H1 (cell line): ENCODE data around the gene PSME4. TPM values are rescaled to one million over a fixed set of nuclear protein-coding genes. Genes with fewer than 3 reads are reported as not detected.

ENCODE experiments used
- CTCF ChIA-PET: fragments of 300-600 bp; sonication (Branson Sonifier 250); formaldehyde crosslinking; loops from one replicate; lab custom pipeline; 2021; ENCODE audit not compliant: partially characterized antibody; lab: Charles Lee
- POLR2A ChIA-PET: fragments of 300-600 bp; sonication (Branson Sonifier 250); formaldehyde crosslinking; loops from one replicate; lab custom pipeline; 2021; ENCODE audit warnings: inconsistent platforms; ENCODE audit not compliant: partially characterized antibody; lab: Charles Lee
- DNase-seq, 2 experiments: peaks; one replicate each; pipeline versions ENCODE4 v3.0.0 to v3.0.0-alpha.2; 2010 to 2022; ENCODE audit warnings: low spot score in 2 of 2, low read depth in 1 of 2, mixed read lengths in 1 of 2
- FAIRE-seq: peaks from 2 replicates; lab custom pipeline; 2011; peaks lifted over from hg19 to GRCh38; lab: Jason Lieb, UNC
- H2AFZ ChIP-seq: 2 replicates; pipeline ENCODE4 v1.8.1; 2012; ENCODE audit warnings: low read length, inconsistent platforms
- H2AK5ac ChIP-seq: 2 replicates; pipeline ENCODE4 v1.6.1; 2013; ENCODE audit warnings: low read depth, low read length
- H2BK120ac ChIP-seq: replicated peaks from 2 replicates; pipeline ENCODE3; 2013; ENCODE audit warnings: low read depth, low read length, inconsistent platforms
- H2BK12ac ChIP-seq: 2 replicates; pipeline ENCODE4 v1.6.1; 2013; ENCODE audit warnings: low read depth, low read length
- H2BK15ac ChIP-seq: 2 replicates; pipeline ENCODE4 v1.6.1; 2013; ENCODE audit warnings: low read length
- H2BK20ac ChIP-seq: 2 replicates; pipeline ENCODE4 v1.6.1; 2013; ENCODE audit warnings: low read length
- H2BK5ac ChIP-seq: 2 replicates; pipeline ENCODE4 v1.6.1; 2013; ENCODE audit warnings: low read depth, low read length
- H3K14ac ChIP-seq: 2 replicates; pipeline ENCODE4 v1.6.1; 2013; ENCODE audit warnings: inconsistent platforms; ENCODE audit not compliant: insufficient read length
- H3K18ac ChIP-seq: 2 replicates; pipeline ENCODE4 v1.6.1; 2013; ENCODE audit warnings: low read length; ENCODE audit errors: extremely low read depth
- H3K23ac ChIP-seq: 2 replicates; pipeline ENCODE4 v1.6.1; 2013; ENCODE audit warnings: inconsistent platforms; ENCODE audit not compliant: insufficient read length
- H3K23me2 ChIP-seq: 2 replicates; pipeline ENCODE4 v1.6.1; 2013; ENCODE audit warnings: low read depth, low read length
- H3K27ac ChIP-seq: 2 replicates; pipeline ENCODE4 v1.6.1; 2011; ENCODE audit warnings: low read depth, low read length, inconsistent platforms
- H3K27me3 ChIP-seq, 4 experiments: replicated peaks in 1 of 4; 1 replicate in 1 of 4; 2 replicates in 3 of 4; pipeline versions ENCODE4 v1.6.1 to v1.8.1; 2011 to 2013; ENCODE audit warnings: low read length in 3 of 4, mild to moderate bottlenecking in 3 of 4, inconsistent platforms in 2 of 4, mixed read lengths in 2 of 4, moderate library complexity in 1 of 4; ENCODE audit not compliant: control insufficient read depth in 3 of 4, insufficient read depth in 3 of 4; ENCODE audit errors: extremely low read depth in 1 of 4
- H3K36me3 ChIP-seq, 4 experiments: 2 replicates each; pipeline versions ENCODE4 v1.6.1 to v1.8.1; 2011 to 2013; ENCODE audit warnings: mild to moderate bottlenecking in 4 of 4, low read length in 3 of 4, moderate library complexity in 2 of 4, control low read depth in 1 of 4, inconsistent platforms in 1 of 4; ENCODE audit not compliant: insufficient read depth in 4 of 4, control insufficient read depth in 2 of 4
- H3K4ac ChIP-seq: replicated peaks from 2 replicates; pipeline ENCODE3; 2013; ENCODE audit warnings: low read length, low read depth, mixed read lengths, inconsistent platforms; ENCODE audit not compliant: insufficient read length
- H3K4me1 ChIP-seq, 4 experiments: replicated peaks in 1 of 4; 1 replicate in 1 of 4; 2 replicates in 3 of 4; pipeline versions ENCODE4 v1.6.1 to v1.8.1; 2011 to 2013; ENCODE audit warnings: low read length in 3 of 4, inconsistent platforms in 2 of 4, mixed read lengths in 1 of 4; ENCODE audit not compliant: insufficient read depth in 4 of 4, control insufficient read depth in 3 of 4
- H3K4me2 ChIP-seq, 2 experiments: 2 replicates each; pipeline versions ENCODE4 v1.6.1 to v1.8.1; 2011 to 2013; ENCODE audit warnings: low read depth in 2 of 2, low read length in 2 of 2, control low read depth in 1 of 2, inconsistent platforms in 1 of 2, mild to moderate bottlenecking in 1 of 2; ENCODE audit not compliant: insufficient read depth in 1 of 2
- H3K4me3 ChIP-seq, 4 experiments: fragments of 200-600, 300-600 bp in 1 of 4; sonication (generic), shearing (Covaris generic), sonication (Bioruptor Twin) in 1 of 4; 2 replicates each; pipeline versions ENCODE4 v1.5.1 to v1.8.1; 2011 to 2016; ENCODE audit warnings: low read length in 4 of 4, low read depth in 3 of 4, control low read depth in 2 of 4, inconsistent platforms in 2 of 4, mild to moderate bottlenecking in 2 of 4, mixed read lengths in 1 of 4, moderate library complexity in 1 of 4; ENCODE audit not compliant: insufficient read depth in 2 of 4; ENCODE audit errors: extremely low read depth in 1 of 4
- H3K56ac ChIP-seq: replicated peaks from 2 replicates; pipeline ENCODE3; 2013; ENCODE audit warnings: low read depth, mild to moderate bottlenecking, mixed read lengths, low read length, inconsistent platforms; ENCODE audit not compliant: insufficient read length
- H3K79me1 ChIP-seq: 2 replicates; pipeline ENCODE4 v1.6.1; 2013; ENCODE audit warnings: low read depth, low read length, control low read depth
- H3K79me2 ChIP-seq, 2 experiments: 2 replicates each; pipeline versions ENCODE4 v1.6.1 to v1.8.1; 2012 to 2013; ENCODE audit warnings: low read length in 2 of 2, mild to moderate bottlenecking in 2 of 2, inconsistent platforms in 1 of 2; ENCODE audit not compliant: insufficient read depth in 2 of 2, control insufficient read depth in 1 of 2
- H3K9ac ChIP-seq, 4 experiments: replicated peaks in 1 of 4; 1 replicate in 1 of 4; 2 replicates in 3 of 4; pipeline versions ENCODE4 v1.6.1 to v1.8.1; 2011 to 2013; ENCODE audit warnings: low read depth in 3 of 4, low read length in 3 of 4, control low read depth in 2 of 4, mild to moderate bottlenecking in 2 of 4, moderate library complexity in 2 of 4, inconsistent platforms in 1 of 4; ENCODE audit errors: extremely low read depth in 1 of 4
- H3K9me3 ChIP-seq, 2 experiments: 2 replicates each; pipeline versions ENCODE4 v1.6.1 to v1.8.1; 2012 to 2013; ENCODE audit warnings: mild to moderate bottlenecking in 2 of 2, moderate library complexity in 2 of 2, control low read depth in 1 of 2, inconsistent platforms in 1 of 2, low read depth in 1 of 2, low read length in 1 of 2, mixed read lengths in 1 of 2; ENCODE audit not compliant: insufficient read depth in 2 of 2
- H4K20me1 ChIP-seq, 2 experiments: replicated peaks in 1 of 2; 2 replicates each; pipeline versions ENCODE3 to v1.8.1; 2011 to 2013; ENCODE audit warnings: inconsistent platforms in 2 of 2, low read length in 2 of 2, mild to moderate bottlenecking in 1 of 2; ENCODE audit not compliant: insufficient read depth in 2 of 2, control insufficient read depth in 1 of 2
- H4K5ac ChIP-seq: 2 replicates; pipeline ENCODE4 v1.6.1; 2013; ENCODE audit warnings: low read length, low read depth, mixed read lengths, inconsistent platforms; ENCODE audit not compliant: insufficient read length
- H4K8ac ChIP-seq: 2 replicates; pipeline ENCODE4 v1.8.0; 2013; ENCODE audit warnings: mild to moderate bottlenecking, moderate library complexity, low read length, inconsistent platforms; ENCODE audit not compliant: insufficient read depth; ENCODE audit errors: extremely low read depth
- H4K91ac ChIP-seq: replicated peaks from 2 replicates; pipeline ENCODE3; 2013; ENCODE audit warnings: low read length, mixed read lengths, inconsistent platforms; ENCODE audit not compliant: insufficient read length
- ASH2L ChIP-seq: fragments of 200-600, 300-600 bp; sonication (generic); IDR thresholded peaks from one replicate; pipeline ENCODE4 v1.7.1; 2017; ENCODE audit warnings: low read length
- CBX5 ChIP-seq: fragments of 300-800, 300-1000 bp; sonication (generic); IDR thresholded peaks from 2 replicates; pipeline ENCODE4 v1.7.1; 2016; ENCODE audit warnings: antibody characterized with exemption, low read length, low read depth
- CHD2 ChIP-seq: IDR thresholded peaks from 2 replicates; pipeline ENCODE4 v1.6.1; 2012; ENCODE audit warnings: low read length, improper control_type of control experiment
- HDAC2 ChIP-seq, 2 experiments: fragments of 300-600 bp in 1 of 2; sonication (generic) in 1 of 2; IDR thresholded peaks; 2 replicates each; pipeline ENCODE4 v1.6.1; 2011 to 2012; ENCODE audit warnings: low read depth in 2 of 2, low read length in 2 of 2, mild to moderate bottlenecking in 2 of 2, moderate library complexity in 2 of 2, borderline replicate concordance in 1 of 2, inconsistent platforms in 1 of 2
- KDM4A ChIP-seq: IDR thresholded peaks from one replicate; pipeline ENCODE4 v1.7.1; 2012; ENCODE audit warnings: low read depth, mild to moderate bottlenecking, moderate library complexity, low read length, inconsistent platforms; ENCODE audit not compliant: severe bottlenecking
- KDM5A ChIP-seq: fragments of 200-600 bp; IDR thresholded peaks from 2 replicates; pipeline ENCODE4 v1.7.1; 2012; ENCODE audit warnings: mild to moderate bottlenecking, low read length, inconsistent platforms, mixed read lengths
- NRF1 ChIP-seq: IDR thresholded peaks from 2 replicates; pipeline ENCODE4 v1.6.1; 2011; ENCODE audit warnings: mild to moderate bottlenecking, low read depth, low read length, improper control_type of control experiment
- POLR2AphosphoS5 ChIP-seq: IDR thresholded peaks from 2 replicates; pipeline ENCODE4 v1.6.1; 2011; ENCODE audit warnings: low read depth, low read length
- POU5F1 ChIP-seq: IDR thresholded peaks from 2 replicates; pipeline ENCODE4 v1.6.1; 2011; ENCODE audit warnings: low read depth, mild to moderate bottlenecking, low read length, moderate library complexity
- SIX5 ChIP-seq: IDR thresholded peaks from 2 replicates; pipeline ENCODE4 v1.6.1; 2011; ENCODE audit warnings: mild to moderate bottlenecking, low read depth, low read length
- TAF7 ChIP-seq: optimal IDR thresholded peaks from 2 replicates; pipeline ENCODE3; 2011; ENCODE audit warnings: low read depth, mild to moderate bottlenecking, inconsistent platforms, low read length, moderate library complexity, borderline replicate concordance
- WGBS, 2 experiments: shearing (Covaris generic) in 1 of 2; methylation state at CpG; one replicate each; pipeline versions ENCODE4 v1.1.6 to v1.1.7; 2013 to 2015; ENCODE audit warnings: low lambda C conversion rate in 2 of 2, mixed read lengths in 2 of 2, inconsistent platforms in 1 of 2, low coverage in 1 of 2, missing lambda C conversion rate in 1 of 2; ENCODE audit not compliant: insufficient replicate concordance in 2 of 2, insufficient coverage in 1 of 2, insufficient read length in 1 of 2; ENCODE audit errors: extremely low coverage in 1 of 2, missing lambda C conversion rate in 1 of 2; 5-methylcytosine and 5-hydroxymethylcytosine counted together
- polyA plus RNA-seq, 7 experiments: library from polyadenylated mRNA; depleted of rRNA in 3 of 7; stranded (reverse) in 5 of 7; unstranded in 2 of 7; fragments of >200 nt in 5 of 7; fragments of 200-250 nt in 2 of 7; gene quantifications; 1 replicate in 5 of 7; 2 replicates in 1 of 7; 4 replicates in 1 of 7; pipeline versions ENCODE4 v1.2.1 to v1.2.3, GENCODE V29; 2011 to 2013; ENCODE audit warnings: missing spikeins in 2 of 7, mixed read lengths in 2 of 7
- total RNA-seq: library from RNA; stranded (reverse); fragmentation: NEBNext Ultra II Directional; extraction: Animal tissue kit (Norgen Biotek cat#: 25700); gene quantifications from 2 replicates; pipeline ENCODE4 v1.2.1, GENCODE V29; 2021
- TF ChIP-seq, protein P1 (sequence below), 3 experiments: IDR thresholded peaks; 1 replicate in 2 of 3; 2 replicates in 1 of 3; pipeline versions ENCODE4 v1.5.1 to v1.6.1; 2011; ENCODE audit warnings: low read length in 3 of 3, mild to moderate bottlenecking in 3 of 3, inconsistent platforms in 2 of 3, low read depth in 1 of 3, moderate library complexity in 1 of 3; ENCODE audit not compliant: insufficient read depth in 1 of 3; ENCODE audit errors: control extremely low read depth in 1 of 3

PSME4 gene
- total and polyA plus RNA-seq, 2 of the 8 experiments (the other 6 are each of a cell fraction or from before 2014, with no cell fraction given): 42.2 to 116 TPM

DNA sequence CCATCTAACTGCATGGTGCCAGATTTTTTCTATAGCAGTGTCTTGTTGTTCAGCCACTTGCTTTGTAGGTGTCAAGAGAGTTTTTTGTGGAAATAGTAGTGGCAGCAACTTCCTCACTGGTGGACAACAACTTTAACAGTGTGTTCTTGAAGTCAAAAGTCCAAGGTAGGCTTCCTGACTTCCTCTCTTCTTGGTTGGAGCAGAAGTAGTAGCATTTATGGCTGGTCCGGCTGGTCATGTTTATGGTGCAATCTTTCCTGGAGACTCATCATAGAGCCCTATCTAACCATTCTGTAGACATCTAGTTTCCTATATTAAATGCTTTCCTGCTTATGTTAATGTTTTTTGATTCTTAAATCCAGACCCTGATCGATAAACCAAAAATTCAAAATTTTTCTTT lies 122.7 kb downstream of the PSME4 start:
- no peak overlapping the region for H3K23ac ChIP-seq
- no peak overlapping the region for H2BK15ac ChIP-seq
- no peak overlapping the region for H2BK120ac ChIP-seq
- H3K9ac ChIP-seq: no peak overlapping the region
- ChIA-PET POLR2A (no interaction called here), CTCF (no interaction called here)
- H2AK5ac ChIP-seq: no peak overlapping the region
- FAIRE-seq: no peak
- H3K79me1 ChIP-seq: no peaks in the 10 kb centered on the region
- no peaks in the 10 kb centered on the region for H3K4me1 ChIP-seq
- no peaks in the 10 kb centered on the region for H3K36me3 ChIP-seq
- no peak overlapping the region for H3K4me3 ChIP-seq
- H2BK12ac ChIP-seq: no peak overlapping the region
- no peaks in the 10 kb centered on the region for H3K9me3 ChIP-seq
- H2BK5ac ChIP-seq: no peak overlapping the region
- no peaks in the 10 kb centered on the region for H3K79me2 ChIP-seq
- H3K27me3 ChIP-seq: no peaks in the 10 kb centered on the region
- no peak overlapping the region for H3K14ac ChIP-seq
- no peak overlapping the region for H2BK20ac ChIP-seq
- no peak overlapping the region for H3K18ac ChIP-seq
- WGBS, 2 experiments: 88% methylated on average over 2 of the region's 2 CpGs; no CpG with 5 or more reads in 1 of the 2 experiments
- DNase-seq: no peak
- no peaks in the 10 kb centered on the region for H3K23me2 ChIP-seq
- no peak overlapping the region for H2AFZ ChIP-seq
- no peaks in the 10 kb centered on the region for H4K20me1 ChIP-seq
- H4K5ac ChIP-seq: no peak overlapping the region
- no peak overlapping the region for H3K27ac ChIP-seq
- H4K8ac ChIP-seq: no peak overlapping the region
- H3K56ac ChIP-seq: no peak overlapping the region
- no peak overlapping the region for H4K91ac ChIP-seq
- H3K4me2 ChIP-seq: no peak overlapping the region
- H3K4ac ChIP-seq: no peak overlapping the region
- TF ChIP-seq NRF1: no peak
- no peak for TF ChIP-seq POU5F1
- no peak for TF ChIP-seq KDM4A
- no peak for TF ChIP-seq SIX5
- TF ChIP-seq, protein P1, sequence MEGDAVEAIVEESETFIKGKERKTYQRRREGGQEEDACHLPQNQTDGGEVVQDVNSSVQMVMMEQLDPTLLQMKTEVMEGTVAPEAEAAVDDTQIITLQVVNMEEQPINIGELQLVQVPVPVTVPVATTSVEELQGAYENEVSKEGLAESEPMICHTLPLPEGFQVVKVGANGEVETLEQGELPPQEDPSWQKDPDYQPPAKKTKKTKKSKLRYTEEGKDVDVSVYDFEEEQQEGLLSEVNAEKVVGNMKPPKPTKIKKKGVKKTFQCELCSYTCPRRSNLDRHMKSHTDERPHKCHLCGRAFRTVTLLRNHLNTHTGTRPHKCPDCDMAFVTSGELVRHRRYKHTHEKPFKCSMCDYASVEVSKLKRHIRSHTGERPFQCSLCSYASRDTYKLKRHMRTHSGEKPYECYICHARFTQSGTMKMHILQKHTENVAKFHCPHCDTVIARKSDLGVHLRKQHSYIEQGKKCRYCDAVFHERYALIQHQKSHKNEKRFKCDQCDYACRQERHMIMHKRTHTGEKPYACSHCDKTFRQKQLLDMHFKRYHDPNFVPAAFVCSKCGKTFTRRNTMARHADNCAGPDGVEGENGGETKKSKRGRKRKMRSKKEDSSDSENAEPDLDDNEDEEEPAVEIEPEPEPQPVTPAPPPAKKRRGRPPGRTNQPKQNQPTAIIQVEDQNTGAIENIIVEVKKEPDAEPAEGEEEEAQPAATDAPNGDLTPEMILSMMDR (IDR thresholded peaks at IDR 0.05; ENCODE audit: control extremely low read depth in 1 of 3, insufficient read depth in 1 of 3, low read depth in 1 of 3, low read length in 3 of 3): no peak
- no peak for TF ChIP-seq KDM5A
- no peak for TF ChIP-seq TAF7
- no peak for TF ChIP-seq ASH2L
- TF ChIP-seq HDAC2 (IDR thresholded peaks at IDR 0.05; ENCODE audit: borderline replicate concordance in 1 of 2, low read depth in 2 of 2, low read length in 2 of 2): no peak
- no peak for TF ChIP-seq POLR2AphosphoS5
- no peak for TF ChIP-seq CHD2
- no peak for TF ChIP-seq CBX5
